Right ventricle myocardium inferior (tissue), 1 donor: ENCODE data around the gene DERA. TPM values are rescaled to one million over a fixed set of nuclear protein-coding genes. Genes with fewer than 3 reads are reported as not detected.
"Not testable (repeated sequence)": the region's sequence is repeated elsewhere in the genome, so short reads cannot be mapped to it uniquely, and the experiment has no call there.

Experiments used
- ATAC-seq: fragments of 200-7000 bp; cut with Tn5 transposase; one replicate; pipeline ENCODE4 v1.9.1; 2020; ENCODE audit warnings: mild to moderate bottlenecking, moderate library complexity
- DNase-seq: peaks from one replicate; pipeline ENCODE4 v3.0.0; 2021; ENCODE audit errors: missing footprints
- intact Hi-C: fragments of 100-400 bp; cut with DNase I; formaldehyde crosslinking; loops from one replicate; pipeline ENCODE4 v1.11.0; 2022
- long read RNA-seq: library from polyadenylated mRNA; unstranded; transcript quantifications from one replicate; pipeline ENCODE4 v2.0.0, GENCODE V29; 2021
- total RNA-seq: library from RNA; stranded (reverse); fragmentation: NEBNext Ultra II Directional; extraction: Animal tissue kit (Norgen Biotek cat#: 25700); gene quantifications from one replicate; pipeline ENCODE4 v1.2.1, GENCODE V29; 2021
- donor health status: DM: no; HTN: yes; CAD: no; lungs with severe emphysema.

DERA gene
- 21.5 TPM for total RNA-seq
- long read RNA-seq, transcript DERA-201 (9 exons, 1,705 nt) = major isoform, 14 of 17 reads
- long read RNA-seq, partial matches to known transcripts = 2 of 17 reads
- long read RNA-seq, other reads (novel, unspliced or antisense) = 0 of 17 reads

DNA sequence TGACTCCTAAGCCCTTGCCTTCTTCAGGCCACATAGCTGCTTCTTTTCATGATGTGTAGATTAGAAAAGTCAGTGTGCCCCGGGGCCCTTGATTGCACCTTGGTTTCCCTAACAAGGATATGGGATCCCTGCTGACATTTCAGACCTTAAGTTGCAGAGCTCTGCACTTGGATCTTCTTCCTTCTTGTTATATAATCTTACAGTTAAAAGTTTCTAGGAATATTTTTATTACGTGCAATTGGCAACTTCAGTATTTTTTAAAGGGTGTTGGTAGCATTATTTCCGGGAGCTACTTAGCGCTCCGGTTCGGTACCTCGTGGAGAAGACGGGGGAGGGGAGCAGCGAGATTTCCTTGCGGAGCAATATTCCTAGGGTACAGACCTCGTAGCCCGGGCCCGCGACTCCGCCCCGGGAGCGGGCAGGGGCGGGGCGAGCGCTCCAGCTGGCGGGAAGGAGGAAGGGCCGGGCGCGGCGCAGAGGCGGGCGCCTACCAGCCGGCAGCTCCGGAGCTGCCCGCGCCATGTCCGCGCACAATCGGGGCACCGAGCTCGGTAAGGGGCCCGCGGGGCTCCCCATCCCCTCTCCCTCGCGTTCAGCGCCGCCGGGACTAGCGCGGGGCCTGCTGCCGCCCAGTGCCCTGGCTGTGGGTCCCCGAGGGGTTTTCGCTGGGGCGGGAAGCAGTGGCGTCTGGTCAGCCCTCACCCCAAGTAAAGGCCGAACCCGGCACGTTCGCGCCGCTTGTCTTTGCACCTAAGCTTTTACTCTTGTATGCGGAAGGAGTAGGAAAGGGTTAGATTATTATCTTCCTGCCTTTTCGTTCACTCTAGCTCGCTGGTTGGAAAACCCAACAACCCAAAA, at the start of gene DERA:
DERA (plus strand) TSS at position 469 of the 858 bp plus-strand sequence; CDS start at position 521, 52 bp downstream.
- DNase-seq (peak; percentile 91), ATAC-seq (peak; percentile 100)
- intact Hi-C loops = loop anchor here (5.0 kb wide), 1 partner anchor 66 kb away; no protein-coding TSS in a partner anchor

DNA sequence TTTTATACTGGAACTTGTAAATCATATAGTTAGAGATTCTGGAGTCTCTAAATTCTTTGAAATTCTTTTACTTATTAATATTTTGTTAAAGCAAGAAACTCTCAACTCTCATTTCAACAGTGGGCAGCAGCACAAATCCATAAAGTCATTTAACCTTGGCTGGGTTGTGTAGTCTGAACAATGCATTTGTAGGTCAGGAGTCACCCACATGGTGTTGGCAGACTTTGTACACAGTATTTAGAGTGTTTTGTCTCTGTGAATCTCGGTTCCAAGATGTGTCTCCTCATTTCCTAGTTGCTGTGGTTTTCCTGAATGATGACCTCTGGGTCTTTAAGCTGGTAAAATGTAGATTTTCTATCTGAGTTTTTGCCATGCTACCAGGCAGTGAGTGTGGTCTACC, 49.7 kb upstream of the DERA start:
- no peak for DNase-seq
- intact Hi-C loops = no loop called here
- ATAC-seq = no peak

DNA sequence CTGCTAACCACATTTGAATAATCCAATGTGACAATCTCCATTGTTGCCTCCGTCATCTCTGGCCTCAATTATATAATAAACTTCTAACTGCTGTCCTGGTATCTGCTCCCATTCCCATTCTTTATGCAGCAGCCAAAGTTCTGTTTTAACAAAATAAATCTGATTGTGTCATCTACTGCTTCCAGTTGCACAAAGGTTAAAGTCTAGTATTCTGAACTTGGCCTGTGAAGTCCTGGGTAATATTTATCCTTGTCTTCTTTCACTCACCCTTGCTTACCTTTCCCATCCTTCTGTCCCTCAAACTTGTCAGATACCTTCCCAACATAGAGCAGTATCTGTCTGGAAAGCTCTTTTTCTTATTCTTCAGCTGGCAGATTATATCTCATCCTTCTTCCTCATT, 48.3 kb upstream of the DERA start:
- intact Hi-C loops = no loop called here
- DNase-seq (no peak), ATAC-seq (no peak)

DNA sequence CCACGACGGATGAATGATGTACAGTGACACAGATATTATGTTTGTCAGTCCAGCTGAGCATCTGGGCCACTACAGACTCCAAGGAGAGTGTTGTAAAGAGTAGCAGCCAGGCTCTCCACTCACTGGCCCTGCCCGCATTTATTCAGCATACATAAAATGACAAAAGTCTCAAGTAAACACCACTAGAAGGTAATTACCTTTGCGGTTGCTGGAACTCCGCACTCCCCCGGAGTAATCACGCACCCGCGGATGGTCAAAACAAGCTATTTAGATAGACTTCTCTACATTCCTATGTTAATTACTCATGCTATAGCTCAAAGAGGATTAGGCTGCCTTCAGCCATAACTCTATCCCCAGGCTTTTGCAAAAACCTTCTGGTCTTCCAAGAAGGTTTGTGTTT, 47.8 kb upstream of the DERA start:
- ATAC-seq (no peak), DNase-seq (no peak)
- intact Hi-C loops = no loop called here

DNA sequence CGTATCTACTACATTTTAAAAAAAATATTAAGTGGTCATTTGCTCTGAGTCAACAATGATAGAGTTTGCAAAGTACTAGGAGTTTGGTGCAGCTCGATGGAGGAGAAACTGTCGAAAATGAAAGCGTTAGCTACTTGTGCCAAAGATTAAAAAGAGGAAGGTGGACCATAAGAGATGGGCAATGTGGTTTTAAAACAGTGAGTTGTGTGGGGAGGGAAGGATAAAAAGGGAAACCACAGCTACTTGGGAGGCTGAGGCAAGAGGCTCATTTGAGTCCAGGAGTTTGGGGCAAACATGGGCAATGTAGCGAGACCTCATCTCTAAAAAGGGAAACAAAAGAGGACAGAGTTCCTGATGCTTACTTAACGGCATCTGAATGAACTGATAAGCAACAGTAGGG, 47.1 kb upstream of the DERA start:
- intact Hi-C loops = no loop called here
- DNase-seq = no peak
- ATAC-seq = no peak

DNA sequence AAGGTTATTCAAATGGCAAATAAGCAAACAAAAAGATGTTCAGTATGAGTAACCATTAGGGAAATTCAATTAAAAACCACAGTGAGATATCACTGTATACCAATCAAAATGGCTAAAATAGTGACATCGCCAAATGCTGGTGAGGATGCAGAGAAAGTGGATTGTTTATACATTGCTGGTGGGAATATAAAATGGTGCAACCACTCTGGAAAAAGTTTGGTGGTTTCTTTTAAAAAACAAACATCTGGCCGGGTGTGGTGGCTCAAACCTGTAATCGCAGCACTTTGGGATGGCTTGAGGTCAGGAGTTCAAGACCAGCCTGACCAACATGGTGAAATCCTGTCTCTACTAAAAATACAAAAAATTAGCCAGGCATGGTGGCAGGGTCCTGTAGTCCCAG, 42.9 kb upstream of the DERA start:
- DNase-seq = no peak
- no peak for ATAC-seq
- intact Hi-C loops = no loop called here

DNA sequence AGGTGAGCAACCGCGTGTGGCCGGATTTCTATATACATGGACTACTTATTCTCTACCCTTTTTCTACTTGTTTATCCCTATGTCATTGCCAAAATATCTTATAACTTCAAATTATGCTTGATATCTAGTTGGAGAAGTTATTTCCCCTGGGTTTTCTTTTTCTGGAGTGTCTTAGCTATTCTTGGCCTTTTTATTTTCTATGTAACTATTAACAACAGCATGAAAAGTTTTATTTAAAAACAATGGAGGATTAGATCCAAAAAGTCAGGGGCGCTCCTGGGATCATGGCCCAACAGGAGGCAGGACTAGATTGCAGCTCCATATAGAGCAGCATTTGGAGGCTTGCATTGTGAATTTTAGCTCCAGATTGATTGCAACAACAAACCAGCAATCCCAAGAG, 37.6 kb upstream of the DERA start:
- ATAC-seq = no peak
- DNase-seq = no peak
- intact Hi-C loops = no loop called here

DNA sequence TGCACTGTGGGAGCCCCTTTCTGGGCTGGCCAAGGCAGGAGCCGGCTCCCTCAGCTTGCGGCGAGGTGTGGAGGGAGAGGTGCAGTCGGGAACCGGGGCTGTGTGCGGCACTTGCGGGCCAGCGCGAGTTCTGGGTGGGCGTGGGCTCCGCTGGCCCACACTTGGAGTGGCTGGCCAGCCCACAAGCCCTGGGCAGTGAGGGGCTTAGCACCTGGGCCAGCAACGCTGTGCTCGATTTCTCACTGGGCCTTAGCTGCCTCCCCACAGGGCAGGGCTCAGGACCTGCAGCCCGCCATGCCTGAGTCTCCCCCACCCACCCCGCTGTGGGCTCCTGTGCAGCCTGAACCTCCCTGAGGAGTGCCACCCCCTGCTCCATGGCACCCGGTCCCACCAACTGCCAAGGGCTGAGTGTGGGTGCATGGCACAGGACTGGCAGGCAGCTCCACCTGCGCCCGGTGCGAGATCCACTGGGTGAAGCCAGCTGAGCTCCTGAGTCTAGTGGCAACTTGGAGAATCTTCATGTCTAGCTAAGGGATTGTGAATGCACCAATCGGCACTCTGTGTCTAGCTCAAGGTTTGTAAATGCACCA, 36.5 kb upstream of the DERA start:
- DNase-seq, intact Hi-C loops, ATAC-seq: not testable (repeated sequence)

DNA sequence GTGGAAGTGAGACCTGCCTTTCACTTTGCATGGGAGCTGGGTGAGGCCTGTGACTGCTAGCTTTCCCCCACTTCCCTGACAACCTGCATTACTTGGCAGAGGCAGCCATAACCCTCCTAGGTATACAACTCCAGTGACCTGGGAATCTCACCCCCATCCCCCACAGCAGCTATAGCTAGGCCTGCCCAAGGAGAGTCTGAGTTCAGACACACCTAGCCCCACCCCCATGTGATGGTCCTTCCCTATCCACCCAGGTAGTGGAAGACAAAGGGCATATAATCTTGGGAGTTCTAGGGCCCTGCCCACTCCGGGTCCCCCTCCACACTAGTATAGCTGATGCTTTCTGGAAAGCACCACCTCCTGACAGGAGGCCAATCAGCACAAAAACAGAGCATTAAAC, 35.3 kb upstream of the DERA start:
- ATAC-seq (no peak), DNase-seq (no peak)
- intact Hi-C loops = no loop called here

DNA sequence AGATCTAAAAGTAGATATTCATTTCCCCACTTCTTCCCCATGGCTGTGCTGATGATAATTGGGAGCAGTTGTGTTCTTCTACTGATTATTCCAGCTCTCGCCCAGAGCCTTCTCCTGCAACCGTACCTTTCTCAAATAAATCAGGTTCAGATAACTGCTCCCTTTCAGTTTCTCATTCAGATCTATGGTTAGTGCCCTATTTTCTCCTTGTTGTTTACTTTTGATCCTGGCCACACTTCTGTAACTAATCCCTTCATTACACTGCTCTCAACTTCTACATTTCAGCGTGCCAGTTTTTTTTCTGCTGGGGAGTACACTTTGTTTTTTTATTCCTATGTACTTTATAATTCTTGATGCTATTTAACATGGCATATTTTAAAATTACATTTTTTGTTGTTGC, 31.7 kb upstream of the DERA start:
- intact Hi-C loops = no loop called here
- no peak for ATAC-seq
- DNase-seq = no peak

DNA sequence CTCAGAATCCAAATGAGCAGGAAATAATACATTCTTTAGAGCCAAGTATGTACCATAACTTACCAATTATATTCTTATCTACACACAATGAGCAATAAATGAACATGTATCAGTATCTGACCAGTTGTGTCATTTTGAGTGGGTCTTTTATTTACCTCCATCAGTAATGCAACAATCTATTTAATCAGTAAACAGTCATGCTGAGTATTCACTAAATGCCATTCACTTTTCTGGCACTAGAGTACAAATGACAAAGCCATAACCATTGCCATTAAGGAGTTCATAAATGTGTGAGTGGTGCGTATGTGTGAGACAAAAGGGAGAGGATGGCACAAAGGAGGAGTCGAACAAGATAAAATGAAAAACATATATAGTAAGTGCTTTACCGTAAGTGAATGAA, 30.4 kb upstream of the DERA start:
- intact Hi-C loops = no loop called here
- ATAC-seq (no peak), DNase-seq (no peak)

DNA sequence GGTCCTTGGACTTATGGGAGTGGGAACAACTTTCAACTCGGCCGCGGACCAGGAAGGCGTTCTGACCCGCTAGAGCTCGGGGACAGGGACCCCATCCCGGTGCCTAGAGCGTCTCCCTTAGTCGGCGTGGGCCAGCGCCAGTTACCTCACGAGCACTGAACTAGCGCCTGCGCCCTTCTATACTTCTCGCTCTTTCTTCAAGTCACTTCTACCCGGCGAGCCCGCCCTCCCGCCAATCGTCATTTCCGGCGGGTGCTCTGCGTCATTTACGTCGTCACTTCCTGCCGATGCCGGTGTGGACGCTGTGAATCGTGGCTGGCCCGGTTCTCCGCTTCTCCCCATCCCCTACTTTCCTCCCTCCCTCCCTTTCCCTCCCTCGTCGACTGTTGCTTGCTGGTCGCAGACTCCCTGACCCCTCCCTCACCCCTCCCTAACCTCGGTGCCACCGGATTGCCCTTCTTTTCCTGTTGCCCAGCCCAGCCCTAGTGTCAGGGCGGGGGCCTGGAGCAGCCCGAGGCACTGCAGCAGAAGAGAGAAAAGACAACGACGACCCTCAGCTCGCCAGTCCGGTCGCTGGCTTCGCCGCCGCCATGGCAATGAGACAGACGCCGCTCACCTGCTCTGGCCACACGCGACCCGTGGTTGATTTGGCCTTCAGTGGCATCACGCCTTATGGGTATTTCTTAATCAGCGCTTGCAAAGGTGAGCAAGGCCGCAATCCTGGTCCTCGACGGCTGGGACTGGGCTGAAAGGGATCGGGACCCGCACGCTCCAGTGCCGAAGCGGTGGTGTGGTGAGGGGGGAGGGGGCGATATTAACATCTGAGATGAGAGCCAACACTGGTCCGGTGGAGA, 28.8 kb upstream of the DERA start, which contains the start of gene STRAP:
STRAP (plus strand) TSS at position 270 of the 854 bp plus-strand sequence; CDS start at position 591, 321 bp downstream.
- DNase-seq (peak; percentile 98), ATAC-seq (peak; percentile 98)
- intact Hi-C loops = no loop called here

DNA sequence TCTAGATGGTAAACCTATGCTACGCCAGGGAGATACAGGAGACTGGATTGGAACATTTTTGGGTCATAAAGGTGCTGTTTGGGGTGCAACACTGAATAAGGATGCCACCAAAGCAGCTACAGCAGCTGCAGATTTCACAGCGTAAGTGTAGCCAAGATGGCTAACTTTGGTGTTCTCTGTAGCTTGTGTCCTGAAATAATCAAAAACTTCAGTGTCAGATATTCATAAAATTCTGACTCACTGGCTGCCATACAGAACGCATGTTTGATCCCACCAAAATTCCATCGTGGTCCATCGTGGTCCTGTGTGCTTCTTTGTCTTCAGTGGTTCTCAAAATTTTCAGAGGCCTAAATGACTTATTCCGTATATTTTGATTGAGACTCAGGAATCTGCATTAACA, 27.6 kb upstream of the DERA start:
- intact Hi-C loops = no loop called here
- no peak for ATAC-seq
- no peak for DNase-seq

DNA sequence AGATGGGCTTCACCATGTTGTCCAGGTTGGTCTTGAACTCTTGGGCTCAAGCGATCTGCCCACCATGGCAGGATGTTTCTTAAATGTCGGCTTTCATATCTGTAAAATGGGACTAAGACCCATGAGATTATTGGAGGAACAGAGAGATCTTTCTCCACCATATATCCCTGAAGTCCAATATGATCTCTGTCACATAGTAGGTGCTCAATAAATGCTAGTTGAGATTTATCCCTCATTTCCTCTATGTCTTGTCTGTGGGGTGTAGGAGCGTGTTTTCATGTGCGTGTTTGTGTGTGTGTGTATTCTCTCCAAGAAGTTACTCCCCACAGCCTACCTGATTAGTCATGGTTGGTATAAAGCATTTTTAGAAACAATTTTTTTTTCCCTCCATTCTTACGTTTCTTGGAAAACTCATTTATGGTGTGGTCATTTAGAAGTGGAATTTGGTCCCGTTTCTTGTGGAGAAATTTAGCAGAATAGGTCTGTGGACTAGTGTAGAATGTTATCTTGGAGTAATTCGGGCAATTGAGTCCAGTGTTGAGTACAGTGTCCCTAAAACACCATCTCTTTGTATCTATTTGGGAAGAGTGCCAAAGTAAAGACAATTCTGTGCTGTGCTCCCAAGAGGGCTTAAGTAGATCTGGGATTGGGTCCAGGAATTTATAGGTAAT, 24.6 kb upstream of the DERA start:
- intact Hi-C loops = no loop called here

DNA sequence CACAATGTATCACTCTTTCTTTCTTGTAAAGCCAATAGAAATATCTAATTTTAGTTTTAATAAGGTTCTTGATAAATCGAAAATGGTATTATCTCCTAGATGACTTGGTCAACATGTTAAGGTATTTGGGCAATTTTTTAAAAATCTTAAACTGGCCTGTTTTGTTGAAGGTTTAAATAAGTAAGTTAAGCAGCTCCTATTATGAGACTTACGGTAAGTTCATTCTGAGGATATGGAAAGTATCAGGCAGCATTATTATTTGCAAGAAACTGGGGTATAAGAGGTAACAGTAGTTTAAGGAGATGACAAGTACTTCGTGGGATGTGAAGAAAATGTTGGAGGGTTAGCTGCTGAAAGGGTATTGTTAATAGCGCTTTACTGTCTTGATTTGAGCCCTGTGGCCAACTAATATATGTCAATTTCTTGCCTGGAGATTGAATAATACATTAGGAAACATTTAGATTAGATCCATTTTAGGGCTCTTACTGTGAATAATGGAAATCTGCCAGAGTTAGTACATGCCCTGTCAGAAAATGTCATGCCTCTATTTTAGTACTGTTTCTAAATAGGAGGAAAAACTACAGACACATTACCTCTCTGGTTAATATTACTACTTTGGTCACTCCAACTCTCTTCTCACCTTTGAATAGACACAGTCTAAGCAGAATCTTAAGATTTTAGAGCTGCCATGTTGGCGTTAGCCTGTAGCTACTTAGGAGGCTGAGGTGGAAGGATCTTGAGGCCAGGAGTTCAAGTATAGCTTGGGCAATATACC, 23.9 kb upstream of the DERA start:
- intact Hi-C loops = no loop called here
- ATAC-seq (no peak), DNase-seq (no peak)

More for the DNA sequence above, 24.6 kb upstream of the DERA start:
- ATAC-seq (no peak), DNase-seq (no peak)

DNA sequence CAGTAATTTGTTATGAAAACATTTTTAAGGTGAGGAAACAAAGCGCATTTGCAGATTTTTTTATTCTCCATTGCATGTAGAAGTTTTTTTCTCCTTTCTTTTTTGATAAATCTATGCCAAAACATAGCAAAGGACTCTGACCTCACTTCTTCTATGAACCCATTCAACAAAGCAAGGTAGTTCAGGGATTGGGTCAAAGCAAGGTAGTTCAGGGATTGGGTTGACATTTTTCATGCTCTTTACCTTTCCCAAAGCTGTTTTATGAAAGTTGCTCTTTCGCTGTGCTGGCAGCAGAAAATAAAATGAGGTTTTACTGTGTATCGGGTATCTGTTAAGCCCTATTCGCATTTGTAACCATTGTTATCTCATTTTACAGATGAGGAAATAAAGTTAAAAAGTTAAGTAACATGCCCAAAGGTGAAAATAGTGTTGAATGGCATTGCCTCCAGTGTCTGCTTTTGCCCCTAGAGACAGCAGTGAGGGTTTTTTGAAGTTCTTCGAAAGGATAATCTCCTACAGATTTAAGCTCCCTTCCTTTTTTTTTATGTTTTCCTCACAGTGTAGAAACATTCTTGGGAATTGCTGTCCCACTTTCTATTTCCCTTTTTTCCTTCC, 18.4 kb upstream of the DERA start:
- intact Hi-C loops = no loop called here
- DNase-seq (no peak), ATAC-seq (no peak)

DNA sequence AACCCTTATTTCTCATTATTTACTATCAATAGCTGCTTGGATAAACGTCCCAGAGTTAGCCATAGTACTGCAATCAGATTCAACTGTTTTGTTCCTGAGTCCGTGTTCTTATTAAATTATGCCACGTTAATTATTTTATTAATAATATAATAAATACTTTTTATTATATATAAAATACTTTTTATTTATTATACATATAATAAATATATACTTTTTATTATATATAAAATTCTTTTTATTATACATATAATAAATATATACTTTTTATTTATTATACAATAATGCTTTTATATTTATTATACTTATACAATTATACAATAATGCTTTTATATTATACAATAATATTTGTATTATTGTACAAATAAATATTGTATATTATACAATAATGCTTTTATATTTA, 17.9 kb upstream of the DERA start:
- intact Hi-C loops = no loop called here
- DNase-seq = no peak
- ATAC-seq = no peak

DNA sequence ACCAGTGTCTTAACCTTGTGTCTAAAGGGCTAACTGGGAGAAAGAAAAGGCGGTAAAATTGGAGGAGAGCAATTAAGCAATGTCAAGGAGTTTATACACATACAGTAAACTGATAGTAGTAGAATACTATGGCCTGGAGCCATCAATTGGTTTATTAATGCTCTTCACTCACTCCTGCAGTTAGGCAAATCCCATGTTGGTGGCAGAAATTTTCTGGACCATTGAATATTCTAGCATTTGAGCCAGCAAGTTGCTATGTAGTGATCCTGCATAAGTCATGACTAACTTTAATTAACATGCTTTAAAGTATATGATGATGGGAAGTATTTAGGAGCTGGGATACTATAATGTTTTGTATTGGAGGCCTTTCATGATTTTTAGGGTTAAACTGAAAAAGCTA, 14.3 kb upstream of the DERA start:
- ATAC-seq = no peak
- intact Hi-C loops = no loop called here
- DNase-seq = no peak
